ENCODE results near the gene ELP2.

GRCh38 chr18:36191286-36191685 lies 61.6 kb downstream of the ELP2 start:
- TF ChIP-seq CTCF (IDR thresholded peaks at IDR 0.05) = no peak
- no peak for TF ChIP-seq TEAD4 (IDR thresholded peaks at IDR 0.05; ENCODE audit: borderline replicate concordance, insufficient read depth)
- TF ChIP-seq YY1 (IDR thresholded peaks at IDR 0.05; ENCODE audit: low read depth) = no peak
- TF ChIP-seq EP300 (IDR thresholded peaks at IDR 0.05; ENCODE audit: borderline replicate concordance in 1 of 2, low read depth in 1 of 2, low read length in 1 of 2) = no peak
- TF ChIP-seq EZH2phosphoT487 (IDR thresholded peaks at IDR 0.05; ENCODE audit: borderline replicate concordance, low read depth) = no peak
- TF ChIP-seq USF2 (IDR thresholded peaks at IDR 0.05; ENCODE audit: borderline replicate concordance, low read depth, low read length) = no peak
- TF ChIP-seq MXI1 (IDR thresholded peaks at IDR 0.05; ENCODE audit: low read depth, low read length) = no peak
- no peak for TF ChIP-seq NRF1 (IDR thresholded peaks at IDR 0.05; ENCODE audit: low read depth, low read length)
